HL-60 (cell line): Measurements from ENCODE around the gene RPH3AL.

Source experiments
- DNase-seq, 2 experiments: peaks; one replicate each; pipeline ENCODE4 v3.0.0-alpha.2; 2010 to 2020; ENCODE audit warnings: low read depth in 1 of 2, low spot score in 1 of 2
- H3K27ac ChIP-seq: fragments of 250-450 bp; sonication (Bioruptor Pico); replicated peaks from 2 replicates; pipeline ENCODE4 v1.5.1; 2020; ENCODE audit warnings: mild to moderate bottlenecking, moderate library complexity
- H3K27me3 ChIP-seq: fragments of 250-450 bp; sonication (Bioruptor Pico); 2 replicates; pipeline ENCODE4 v1.5.1; 2021; ENCODE audit warnings: mild to moderate bottlenecking, moderate library complexity; ENCODE audit not compliant: insufficient read depth, poor library complexity, severe bottlenecking
- H3K4me3 ChIP-seq: replicated peaks from 2 replicates; pipeline ENCODE4 v1.5.1; 2011; ENCODE audit warnings: mild to moderate bottlenecking, control low read depth, low read length; ENCODE audit not compliant: insufficient read depth
- GABPA ChIP-seq: IDR thresholded peaks from 2 replicates; pipeline ENCODE4 v1.6.1; 2012; ENCODE audit warnings: low read depth
- POLR2AphosphoS5 ChIP-seq: IDR thresholded peaks from 2 replicates; pipeline ENCODE4 v1.6.1; 2012; ENCODE audit warnings: low read depth
- SPI1 ChIP-seq: IDR thresholded peaks from 2 replicates; pipeline ENCODE4 v1.6.1; 2012; ENCODE audit warnings: low read depth, mild to moderate bottlenecking, borderline replicate concordance
- TF ChIP-seq, protein P1 (sequence below): IDR thresholded peaks from one replicate; pipeline ENCODE4 v1.5.1; 2011; ENCODE audit warnings: low read length, control low read depth, inconsistent platforms; ENCODE audit not compliant: insufficient read depth
- TF ChIP-seq, protein P2 (sequence below): IDR thresholded peaks from 2 replicates; pipeline ENCODE4 v1.6.1; 2012; ENCODE audit warnings: low read depth; ENCODE audit not compliant: insufficient replicate concordance

RPH3AL gene

DNA sequence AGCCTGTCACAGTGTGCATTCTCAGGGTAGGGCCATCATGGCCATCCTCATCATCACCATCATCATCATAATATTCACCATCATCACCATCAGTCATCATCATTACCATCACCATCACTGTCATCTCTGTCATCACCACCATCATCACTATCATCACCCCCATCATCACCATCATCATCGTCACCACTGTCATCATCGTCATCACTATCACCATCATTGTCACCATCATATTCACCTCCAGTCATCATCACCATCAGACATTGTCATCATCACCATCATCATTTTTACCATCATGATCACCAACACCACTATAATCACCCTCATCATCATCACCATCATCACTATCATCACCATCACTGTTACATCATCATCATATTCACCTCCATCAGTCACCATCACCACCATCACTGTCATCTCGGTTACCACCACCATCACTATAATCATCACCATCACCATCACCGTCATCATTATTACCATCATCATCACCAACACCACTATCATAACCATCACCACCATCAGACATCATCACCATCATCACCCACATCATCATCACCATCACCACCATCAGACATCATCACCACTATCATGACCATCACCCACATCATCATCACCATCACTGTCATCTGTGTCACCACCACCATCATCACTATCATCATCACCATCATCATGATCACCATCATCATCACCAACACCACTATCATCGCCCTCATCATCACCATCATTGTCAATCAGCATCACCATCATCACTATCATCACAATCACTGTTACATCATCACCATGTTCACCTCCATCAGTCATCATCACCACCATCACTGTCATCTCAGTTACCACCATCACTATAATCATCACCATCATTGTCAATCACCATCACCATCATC is 8.5 kb downstream of the RPH3AL start:
- DNase-seq = no peak
- no peaks in the 10 kb centered on the region for H3K27me3 ChIP-seq
- no peak overlapping the region for H3K27ac ChIP-seq
- H3K4me3 ChIP-seq = no peak overlapping the region
- TF ChIP-seq SPI1 (no peak), GABPA (no peak), POLR2AphosphoS5 (no peak)
- TF ChIP-seq, protein P1, sequence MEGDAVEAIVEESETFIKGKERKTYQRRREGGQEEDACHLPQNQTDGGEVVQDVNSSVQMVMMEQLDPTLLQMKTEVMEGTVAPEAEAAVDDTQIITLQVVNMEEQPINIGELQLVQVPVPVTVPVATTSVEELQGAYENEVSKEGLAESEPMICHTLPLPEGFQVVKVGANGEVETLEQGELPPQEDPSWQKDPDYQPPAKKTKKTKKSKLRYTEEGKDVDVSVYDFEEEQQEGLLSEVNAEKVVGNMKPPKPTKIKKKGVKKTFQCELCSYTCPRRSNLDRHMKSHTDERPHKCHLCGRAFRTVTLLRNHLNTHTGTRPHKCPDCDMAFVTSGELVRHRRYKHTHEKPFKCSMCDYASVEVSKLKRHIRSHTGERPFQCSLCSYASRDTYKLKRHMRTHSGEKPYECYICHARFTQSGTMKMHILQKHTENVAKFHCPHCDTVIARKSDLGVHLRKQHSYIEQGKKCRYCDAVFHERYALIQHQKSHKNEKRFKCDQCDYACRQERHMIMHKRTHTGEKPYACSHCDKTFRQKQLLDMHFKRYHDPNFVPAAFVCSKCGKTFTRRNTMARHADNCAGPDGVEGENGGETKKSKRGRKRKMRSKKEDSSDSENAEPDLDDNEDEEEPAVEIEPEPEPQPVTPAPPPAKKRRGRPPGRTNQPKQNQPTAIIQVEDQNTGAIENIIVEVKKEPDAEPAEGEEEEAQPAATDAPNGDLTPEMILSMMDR = no peak
- TF ChIP-seq, protein P2, sequence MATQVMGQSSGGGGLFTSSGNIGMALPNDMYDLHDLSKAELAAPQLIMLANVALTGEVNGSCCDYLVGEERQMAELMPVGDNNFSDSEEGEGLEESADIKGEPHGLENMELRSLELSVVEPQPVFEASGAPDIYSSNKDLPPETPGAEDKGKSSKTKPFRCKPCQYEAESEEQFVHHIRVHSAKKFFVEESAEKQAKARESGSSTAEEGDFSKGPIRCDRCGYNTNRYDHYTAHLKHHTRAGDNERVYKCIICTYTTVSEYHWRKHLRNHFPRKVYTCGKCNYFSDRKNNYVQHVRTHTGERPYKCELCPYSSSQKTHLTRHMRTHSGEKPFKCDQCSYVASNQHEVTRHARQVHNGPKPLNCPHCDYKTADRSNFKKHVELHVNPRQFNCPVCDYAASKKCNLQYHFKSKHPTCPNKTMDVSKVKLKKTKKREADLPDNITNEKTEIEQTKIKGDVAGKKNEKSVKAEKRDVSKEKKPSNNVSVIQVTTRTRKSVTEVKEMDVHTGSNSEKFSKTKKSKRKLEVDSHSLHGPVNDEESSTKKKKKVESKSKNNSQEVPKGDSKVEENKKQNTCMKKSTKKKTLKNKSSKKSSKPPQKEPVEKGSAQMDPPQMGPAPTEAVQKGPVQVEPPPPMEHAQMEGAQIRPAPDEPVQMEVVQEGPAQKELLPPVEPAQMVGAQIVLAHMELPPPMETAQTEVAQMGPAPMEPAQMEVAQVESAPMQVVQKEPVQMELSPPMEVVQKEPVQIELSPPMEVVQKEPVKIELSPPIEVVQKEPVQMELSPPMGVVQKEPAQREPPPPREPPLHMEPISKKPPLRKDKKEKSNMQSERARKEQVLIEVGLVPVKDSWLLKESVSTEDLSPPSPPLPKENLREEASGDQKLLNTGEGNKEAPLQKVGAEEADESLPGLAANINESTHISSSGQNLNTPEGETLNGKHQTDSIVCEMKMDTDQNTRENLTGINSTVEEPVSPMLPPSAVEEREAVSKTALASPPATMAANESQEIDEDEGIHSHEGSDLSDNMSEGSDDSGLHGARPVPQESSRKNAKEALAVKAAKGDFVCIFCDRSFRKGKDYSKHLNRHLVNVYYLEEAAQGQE = no peak

DNA sequence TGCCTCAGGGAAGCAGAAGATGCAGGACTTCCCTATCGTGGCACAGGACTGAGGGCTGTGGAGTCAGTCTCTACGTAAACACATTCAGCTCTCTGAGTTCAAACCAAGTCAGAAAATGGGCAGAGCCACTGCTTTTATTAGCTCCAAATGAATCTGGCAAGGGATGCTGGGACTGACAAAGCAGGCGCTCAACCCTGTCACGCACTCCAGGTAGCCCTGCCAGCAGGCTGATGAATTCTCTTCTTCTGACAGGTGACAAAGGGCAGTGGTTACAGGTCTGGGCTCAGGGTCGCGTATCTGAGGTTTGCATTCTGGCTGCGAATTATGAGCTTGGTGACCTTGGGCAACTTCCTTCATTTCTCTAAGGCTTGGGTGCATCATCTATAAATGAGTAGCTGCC is 9.4 kb downstream of the RPH3AL start:
- TF ChIP-seq GABPA (no peak), POLR2AphosphoS5 (no peak), SPI1 (no peak)
- TF ChIP-seq, protein P2 = no peak
- TF ChIP-seq, protein P1 = no peak
- no peak for DNase-seq
- H3K4me3 ChIP-seq = no peak overlapping the region
- no peak overlapping the region for H3K27ac ChIP-seq
- no peaks in the 10 kb centered on the region for H3K27me3 ChIP-seq

DNA sequence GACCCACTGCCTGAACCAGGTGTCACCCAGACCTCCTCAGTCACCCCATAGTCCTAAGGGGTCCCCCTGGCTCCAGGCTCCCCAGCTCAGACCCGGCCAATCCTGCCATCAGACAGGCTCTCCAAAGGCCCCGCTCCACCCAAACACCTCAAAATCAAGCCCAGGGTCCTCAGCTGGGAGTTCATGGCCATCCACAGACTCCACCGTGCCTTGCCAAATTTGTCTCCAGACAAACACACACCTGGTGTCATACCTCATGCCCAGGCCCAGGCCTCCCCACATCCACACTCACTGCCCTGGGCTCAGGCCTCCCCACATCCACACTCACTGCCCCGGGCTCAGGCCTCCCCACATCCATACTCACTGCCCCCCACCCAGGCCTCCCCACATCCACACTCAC is 12.5 kb downstream of the RPH3AL start:
- H3K4me3 ChIP-seq = no peak overlapping the region
- no peak overlapping the region for H3K27ac ChIP-seq
- TF ChIP-seq GABPA (no peak), POLR2AphosphoS5 (no peak), SPI1 (no peak)
- TF ChIP-seq, protein P2 = no peak
- TF ChIP-seq, protein P1 = no peak
- H3K27me3 ChIP-seq = peaks cover 2% of the 10 kb centered on the region
- no peak for DNase-seq
